Nasal cavity respiratory epithelium epithelial cell of viscerocranial mucosa (primary cell): ENCODE data around the gene TMEM143. TPM values are rescaled to one million over a fixed set of nuclear protein-coding genes. Genes with fewer than 3 reads are reported as not detected.

Experiments
- total RNA-seq: library from RNA; depleted of rRNA; stranded (reverse); fragments of >200 nt; gene quantifications from 2 replicates; pipeline ENCODE4 v1.2.3, GENCODE V29; 2014

The TMEM143 gene
- 1.2 and 1.4 TPM in 2 replicates for total RNA-seq

DNA sequence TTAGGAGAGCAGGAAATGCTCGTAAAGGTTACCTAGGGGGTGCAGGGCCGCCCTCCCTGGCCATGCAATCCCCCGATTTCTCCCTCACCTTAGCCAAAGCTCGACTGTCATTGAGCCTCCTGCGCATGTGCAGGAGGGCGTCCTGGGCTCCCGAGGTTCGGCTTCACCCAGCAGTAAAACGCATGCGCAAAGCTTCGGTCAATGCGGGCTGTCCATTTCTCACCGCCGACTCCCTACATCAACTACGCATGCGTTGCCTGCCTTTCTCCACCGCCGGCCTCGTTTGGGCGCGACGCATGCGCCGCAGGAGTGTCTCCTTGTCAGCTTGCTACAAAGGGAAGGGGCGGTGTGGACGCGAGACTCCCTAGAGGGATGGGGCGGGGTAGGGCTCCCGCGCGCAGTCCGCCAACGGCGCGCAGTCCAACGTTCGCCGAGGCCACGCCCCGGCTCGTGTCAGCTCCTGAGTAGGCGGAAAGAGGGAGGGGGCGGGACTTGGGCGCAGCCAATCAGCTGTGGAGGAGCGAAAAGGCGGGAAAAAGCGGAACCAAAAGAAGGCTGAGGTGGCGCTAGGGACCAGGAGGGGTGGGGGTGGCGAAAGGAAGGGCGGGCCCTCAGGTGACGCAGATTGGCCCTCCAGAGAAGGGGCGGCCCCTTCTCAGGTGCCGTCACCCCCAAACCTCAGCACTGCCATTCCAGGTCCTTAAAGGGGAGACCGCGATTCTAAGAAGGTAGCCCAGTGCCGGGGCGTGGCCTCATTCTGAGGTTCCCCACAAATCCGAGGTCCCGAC is at the start of gene TMEM143, which contains the start of gene SYNGR4:
TMEM143 (minus strand) TSS at position 131 of the 788 bp plus-strand sequence; CDS start at position 111, 20 bp downstream.
SYNGR4 (plus strand) TSS at position 558 of the 788 bp plus-strand sequence. CDS start 1,476 bp downstream, outside the sequence.

DNA sequence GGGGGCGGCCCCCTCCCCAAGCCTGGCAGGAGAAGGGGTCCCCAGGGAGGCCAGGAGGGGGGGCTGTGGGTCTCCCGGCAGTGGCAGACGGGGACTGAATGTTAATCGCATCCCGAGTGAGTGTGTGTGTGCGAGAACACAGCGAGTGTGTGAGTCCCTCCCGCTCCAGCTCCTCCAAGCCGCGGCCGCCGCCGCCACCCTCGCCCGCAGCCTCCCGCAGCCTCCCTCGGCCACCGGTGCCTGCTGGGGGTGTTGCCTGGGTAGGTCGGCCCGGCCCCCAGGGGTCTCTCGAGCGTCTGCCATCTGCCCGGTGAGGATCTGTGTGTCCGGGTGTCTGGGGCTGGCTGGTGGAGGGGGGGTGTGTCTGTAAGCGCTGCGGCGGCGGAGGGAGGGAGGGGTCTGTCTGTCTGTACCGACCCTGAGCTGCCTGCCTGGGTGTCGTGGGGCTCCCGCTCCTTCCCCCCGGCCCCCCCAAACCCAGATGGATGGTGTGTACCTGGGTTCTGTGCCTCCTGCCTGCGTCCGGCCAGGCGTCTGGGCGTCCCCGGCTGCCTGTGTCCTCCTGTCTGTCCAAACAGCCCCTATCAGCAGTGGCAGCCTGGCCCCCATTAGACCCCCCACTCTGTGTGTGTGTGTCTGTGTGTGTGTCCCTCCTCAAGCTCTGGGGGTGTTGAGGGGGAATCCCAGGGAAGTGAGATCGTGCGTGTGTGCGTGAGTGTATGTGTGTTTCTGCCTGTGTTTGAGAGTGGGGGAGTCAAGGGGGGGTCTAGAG is 30.0 kb upstream of the TMEM143 start, which contains the start of gene GRIN2D:
GRIN2D (plus strand) TSS at position 110 of the 772 bp plus-strand sequence. CDS start 4,725 bp downstream, outside the sequence.

DNA sequence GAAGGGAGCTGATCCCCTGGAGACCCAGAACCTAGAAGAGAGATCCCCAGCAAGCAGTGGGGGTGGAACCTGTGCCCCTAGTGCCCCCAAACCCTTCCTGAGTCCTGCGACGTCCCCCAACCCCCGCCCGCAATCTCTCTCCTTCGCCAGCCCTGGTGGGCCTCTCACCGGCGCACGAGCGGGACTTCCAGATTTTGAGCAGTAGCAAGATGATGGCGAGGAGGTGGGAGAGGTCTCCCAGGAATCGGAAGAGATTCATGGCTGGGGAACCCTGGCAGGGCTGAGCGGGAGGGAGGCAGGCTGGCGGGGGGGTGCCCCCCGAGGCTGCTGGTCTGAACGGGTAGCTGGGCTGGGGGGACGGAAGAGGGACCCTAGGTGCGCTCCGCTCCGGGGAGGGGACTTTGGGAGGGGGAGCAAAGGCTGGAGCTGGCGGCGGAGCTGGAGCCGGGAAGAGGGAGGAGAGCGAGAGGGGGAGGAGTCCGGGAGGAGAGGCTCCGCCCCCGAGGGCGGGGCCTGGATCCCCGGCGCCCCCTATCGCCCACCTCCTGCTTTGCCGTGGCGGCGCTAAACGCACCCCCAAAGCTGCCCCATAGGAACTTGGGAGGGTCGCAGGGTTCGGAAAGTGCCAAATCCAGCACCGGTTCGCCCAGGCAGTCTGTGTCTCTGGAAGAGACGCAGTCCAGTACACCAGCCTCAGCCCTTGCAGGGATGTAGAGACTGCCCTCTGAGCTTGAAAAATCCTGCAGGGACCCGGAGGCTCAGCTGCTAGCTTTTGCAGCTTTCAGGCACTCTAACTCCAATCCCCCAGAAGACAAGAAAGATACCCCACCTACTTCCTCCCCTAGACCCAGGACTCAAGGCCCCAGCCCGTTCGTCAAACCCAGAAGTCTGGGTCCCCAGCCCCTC is 27.6 kb upstream of the TMEM143 start, which contains the start of gene KDELR1:
KDELR1 (minus strand) TSS at position 452 of the 906 bp plus-strand sequence; CDS start at position 259, 193 bp downstream.

DNA sequence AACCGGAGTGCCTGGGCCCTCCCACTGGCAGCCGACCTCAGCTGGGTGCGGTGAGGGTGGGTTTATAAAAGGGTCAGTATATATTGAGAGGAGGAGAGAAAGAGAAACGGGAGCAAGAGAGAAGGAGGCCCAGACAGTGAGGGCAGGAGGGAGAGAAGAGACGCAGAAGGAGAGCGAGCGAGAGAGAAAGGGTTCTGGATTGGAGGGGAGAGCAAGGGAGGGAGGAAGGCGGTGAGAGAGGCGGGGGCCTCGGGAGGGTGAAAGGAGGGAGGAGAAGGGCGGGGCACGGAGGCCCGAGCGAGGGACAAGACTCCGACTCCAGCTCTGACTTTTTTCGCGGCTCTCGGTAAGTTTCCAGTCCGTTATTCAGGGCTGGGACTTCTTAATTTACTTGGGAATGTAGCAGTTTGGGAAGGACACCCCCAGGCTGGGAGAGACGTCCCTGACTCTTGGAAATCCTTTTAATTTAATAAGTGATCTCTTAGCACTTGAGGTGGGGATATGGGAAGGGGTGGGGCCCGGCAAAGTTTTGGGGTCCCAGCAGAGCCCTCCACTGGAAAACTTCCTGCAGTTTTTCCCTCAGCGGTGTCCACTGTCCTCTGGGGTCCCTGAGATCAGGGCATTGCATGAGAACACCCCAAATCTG is 38.4 kb downstream of the TMEM143 start, which contains the start of gene EMP3:
EMP3 (plus strand) TSS at position 288 of the 646 bp plus-strand sequence. CDS start 1,293 bp downstream, outside the sequence.

Other genes with a start within 250 kb of the TMEM143 start
- 6.5 and 8.2 TPM in 2 replicates for gene LIG1, start 193.6 kb downstream of the TMEM143 start, total RNA-seq
- 1.7 and 4.1 TPM in 2 replicates for gene ZSWIM9, start 193.3 kb downstream of the TMEM143 start, total RNA-seq
- 3.8 and 8.8 TPM in 2 replicates for gene CARD8, start 108.0 kb downstream of the TMEM143 start, total RNA-seq
- 0.93 and 5.8 TPM in 2 replicates for gene ZNF114, start 93.9 kb downstream of the TMEM143 start, total RNA-seq
- gene EMP3, start 38.4 kb downstream of the TMEM143 start, total RNA-seq: 2.1 and 2.9 TPM in 2 replicates
- gene SYNGR4, start 427 bp upstream of the TMEM143 start, total RNA-seq: not detected in 2 replicates
- gene KDELR1, start 27.6 kb upstream of the TMEM143 start, total RNA-seq: 43.1 and 67.5 TPM in 2 replicates
- gene GRIN2D, start 29.7 kb upstream of the TMEM143 start, total RNA-seq: under 0.01 and 0.07 TPM in 2 replicates
- gene GRWD1, start 82.0 kb upstream of the TMEM143 start, total RNA-seq: 28.7 and 53.7 TPM in 2 replicates
- gene KCNJ14, start 91.6 kb upstream of the TMEM143 start, total RNA-seq: 1.4 and 4.5 TPM in 2 replicates
- 25.6 and 35.5 TPM in 2 replicates for gene CYTH2, start 105.4 kb upstream of the TMEM143 start, total RNA-seq
- gene LMTK3, start 147.9 kb upstream of the TMEM143 start, total RNA-seq: 1.0 and 3.6 TPM in 2 replicates
- gene SULT2B1, start 188.2 kb upstream of the TMEM143 start, total RNA-seq: 7.8 and 9.9 TPM in 2 replicates
- 0.21 TPM in 1 of 2 replicates, not detected in the other for gene SPACA4, start 242.8 kb upstream of the TMEM143 start, total RNA-seq